Duodenal mucosa (tissue), 2 donors: ENCODE data around the gene ARHGEF28.

Experiments
- H3K27ac ChIP-seq: one replicate; pipeline ENCODE4 v1.7.0; 2013; ENCODE audit warnings: low read depth, low read length
- H3K27me3 ChIP-seq, 2 donors: one replicate each; pipeline ENCODE4 v1.7.0; 2013; ENCODE audit warnings: low read length in 2 of 2, control low read depth in 1 of 2; ENCODE audit not compliant: insufficient read depth in 2 of 2, control insufficient read depth in 1 of 2
- H3K36me3 ChIP-seq, 2 donors: one replicate each; pipeline ENCODE4 v1.7.0; 2013; ENCODE audit warnings: low read length in 2 of 2, control low read depth in 1 of 2; ENCODE audit not compliant: insufficient read depth in 2 of 2, control insufficient read depth in 1 of 2
- H3K4me1 ChIP-seq, 2 donors: one replicate each; pipeline ENCODE4 v1.7.0; 2013; ENCODE audit warnings: low read length in 2 of 2, control low read depth in 1 of 2; ENCODE audit not compliant: insufficient read depth in 2 of 2, control insufficient read depth in 1 of 2
- H3K4me3 ChIP-seq, 2 donors: one replicate each; pipeline ENCODE4 v1.7.0; 2013; ENCODE audit warnings: low read length in 2 of 2, low read depth in 1 of 2
- H3K9ac ChIP-seq, 2 donors: one replicate each; pipeline ENCODE4 v1.7.0; 2013; ENCODE audit warnings: low read length in 2 of 2, low read depth in 1 of 2
- H3K9me3 ChIP-seq, 2 donors: one replicate each; pipeline ENCODE4 v1.7.0; 2013; ENCODE audit warnings: low read length in 2 of 2, control low read depth in 1 of 2; ENCODE audit not compliant: control insufficient read depth in 1 of 2

The ARHGEF28 gene

GRCh38 chr5:73620334-73620687 is 5.7 kb upstream of the ARHGEF28 start:
- Histone ChIP-seq H3K4me1 (peaks cover 5 to 27% of the 10 kb centered on the region in 2 donors), H3K9ac (no peak overlapping the region), H3K27ac (no peak overlapping the region), H3K9me3 (no peaks in the 10 kb centered on the region), H3K36me3 (no peaks in the 10 kb centered on the region), H3K4me3 (no peak overlapping the region), H3K27me3 (no peaks in the 10 kb centered on the region)

GRCh38 chr5:73623060-73623459 is 2.9 kb upstream of the ARHGEF28 start:
- Histone ChIP-seq H3K9me3 (no peaks in the 10 kb centered on the region), H3K27ac (no peak overlapping the region), H3K4me1 (peaks cover 6 to 34% of the 10 kb centered on the region in 2 donors), H3K9ac (no peak overlapping the region), H3K27me3 (peaks cover 0 to 3% of the 10 kb centered on the region in 2 donors), H3K36me3 (no peaks in the 10 kb centered on the region), H3K4me3 (no peak overlapping the region)

DNA sequence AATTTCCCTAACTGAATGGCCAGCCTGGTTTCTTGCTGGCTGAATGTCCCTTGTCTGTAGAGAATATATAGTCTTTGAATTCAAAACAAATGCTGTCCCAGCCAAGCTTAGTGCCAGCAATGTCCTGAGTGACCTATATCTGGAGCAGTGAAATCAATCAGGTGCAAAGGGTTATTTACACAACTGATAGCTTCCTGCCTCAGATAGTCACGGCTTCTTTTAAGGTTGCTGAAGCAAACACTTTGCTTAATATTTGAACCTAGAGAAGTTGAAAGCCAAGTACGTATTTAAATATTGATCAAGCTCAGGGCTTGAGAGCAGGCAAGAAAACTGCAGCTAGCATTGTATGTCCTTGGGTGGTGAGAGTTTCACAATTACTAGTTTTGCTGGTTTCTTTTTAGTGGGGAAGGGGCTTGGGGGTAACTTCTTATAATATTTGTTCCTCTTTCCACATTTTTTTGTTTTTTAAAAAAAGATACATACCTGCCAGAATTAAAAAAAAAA is 2.0 kb upstream of the ARHGEF28 start:
- H3K9ac ChIP-seq: no peak overlapping the region
- H3K9me3 ChIP-seq: no peaks in the 10 kb centered on the region
- H3K4me1 ChIP-seq: peaks cover 5 to 32% of the 10 kb centered on the region in 2 donors
- peaks cover 0 to 3% of the 10 kb centered on the region in 2 donors for H3K27me3 ChIP-seq
- no peaks in the 10 kb centered on the region for H3K36me3 ChIP-seq
- H3K27ac ChIP-seq: no peak overlapping the region
- H3K4me3 ChIP-seq: no peak overlapping the region

DNA sequence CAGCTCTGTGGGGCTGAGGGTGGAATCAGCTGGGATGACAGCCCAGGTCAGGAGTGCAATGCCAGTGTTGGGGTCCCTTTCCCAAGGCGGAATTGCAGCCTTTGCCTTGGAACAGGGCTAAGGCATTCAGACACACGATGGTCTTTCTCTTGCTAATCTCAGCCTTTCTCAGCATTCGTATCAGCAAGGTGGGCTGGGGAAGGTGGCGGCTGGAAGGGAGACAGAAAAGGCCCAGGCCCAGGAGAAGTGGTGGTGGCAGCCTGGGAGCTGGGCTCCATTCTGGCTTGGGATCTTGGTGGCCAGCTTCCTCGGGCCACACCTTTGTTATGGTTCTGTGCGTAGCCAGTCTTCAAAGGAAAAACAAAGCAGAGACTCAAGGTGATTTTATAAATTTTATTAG is 1.1 kb upstream of the ARHGEF28 start:
- Histone ChIP-seq H3K4me3 (no peak overlapping the region), H3K27ac (no peak overlapping the region), H3K9ac (no peak overlapping the region), H3K4me1 (peaks cover 5 to 32% of the 10 kb centered on the region in 2 donors), H3K36me3 (no peaks in the 10 kb centered on the region), H3K9me3 (no peaks in the 10 kb centered on the region), H3K27me3 (peaks cover 0 to 3% of the 10 kb centered on the region in 2 donors)

DNA sequence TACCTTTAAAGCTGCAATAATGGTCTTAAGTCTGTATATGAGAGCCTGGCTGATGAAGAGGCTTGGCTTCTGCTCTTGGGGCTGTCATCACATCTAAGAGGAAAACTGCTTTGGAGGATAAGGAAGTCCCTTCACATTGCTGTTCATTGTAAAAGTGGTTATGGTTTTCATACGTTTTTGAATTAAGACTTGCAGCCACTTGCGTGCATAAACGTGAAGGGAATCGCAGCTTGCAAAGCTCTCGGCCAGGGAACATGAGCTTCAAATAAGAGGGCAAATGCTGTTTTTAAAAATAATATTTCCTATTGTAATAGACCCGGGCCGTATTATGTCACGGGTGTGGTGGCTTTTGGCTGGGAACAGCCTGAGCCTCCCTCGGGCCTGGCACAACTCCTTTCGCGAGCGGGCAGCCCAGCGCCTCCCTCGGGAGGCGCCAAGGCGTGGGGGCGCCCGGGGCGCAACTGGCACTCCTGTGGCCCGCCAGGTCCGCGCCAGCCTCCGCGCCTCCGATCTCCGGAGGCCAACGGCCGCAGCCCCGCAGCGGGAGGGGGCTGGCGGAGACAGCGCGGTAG is 538 bp upstream of the ARHGEF28 start:
- Histone ChIP-seq H3K9ac (peak overlapping the region in 1 of 2 donors; percentile 10), H3K4me1 (peaks cover 5 to 32% of the 10 kb centered on the region in 2 donors), H3K27ac (no peak overlapping the region), H3K4me3 (peak overlapping the region; percentile 54 to 73), H3K9me3 (no peaks in the 10 kb centered on the region), H3K27me3 (peaks cover 0 to 3% of the 10 kb centered on the region in 2 donors), H3K36me3 (no peaks in the 10 kb centered on the region)

DNA sequence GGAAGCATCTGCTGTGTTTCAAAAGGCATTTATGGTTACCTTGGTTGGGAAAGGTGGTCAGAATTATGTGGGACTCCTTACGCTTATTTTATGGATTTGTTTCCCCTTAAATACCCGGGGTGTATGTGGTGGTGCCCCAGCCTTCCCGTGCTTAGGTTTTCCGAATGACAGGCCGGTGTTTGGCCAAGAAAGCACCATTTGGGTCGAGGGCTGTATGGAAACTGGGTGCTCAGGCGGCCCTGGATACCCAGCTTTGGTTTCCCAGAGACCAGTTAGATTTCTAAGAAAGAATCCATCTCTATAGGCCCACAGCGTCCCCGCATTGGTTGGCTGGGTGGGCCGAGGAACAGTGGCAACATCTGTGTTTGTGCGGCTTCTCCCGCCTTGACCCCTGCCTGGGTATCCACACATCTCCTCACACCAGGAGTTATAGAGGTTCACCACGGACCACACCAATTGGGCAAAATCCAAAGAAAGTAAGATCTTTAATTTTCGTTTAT is 868 bp downstream of the ARHGEF28 start:
- Histone ChIP-seq H3K4me3 (peak overlapping the region; percentile 71 to 73), H3K36me3 (no peaks in the 10 kb centered on the region), H3K27ac (no peak overlapping the region), H3K9ac (peak overlapping the region; percentile 16 to 52), H3K4me1 (peaks cover 5 to 32% of the 10 kb centered on the region in 2 donors), H3K27me3 (peaks cover 0 to 3% of the 10 kb centered on the region in 2 donors), H3K9me3 (no peaks in the 10 kb centered on the region)

DNA sequence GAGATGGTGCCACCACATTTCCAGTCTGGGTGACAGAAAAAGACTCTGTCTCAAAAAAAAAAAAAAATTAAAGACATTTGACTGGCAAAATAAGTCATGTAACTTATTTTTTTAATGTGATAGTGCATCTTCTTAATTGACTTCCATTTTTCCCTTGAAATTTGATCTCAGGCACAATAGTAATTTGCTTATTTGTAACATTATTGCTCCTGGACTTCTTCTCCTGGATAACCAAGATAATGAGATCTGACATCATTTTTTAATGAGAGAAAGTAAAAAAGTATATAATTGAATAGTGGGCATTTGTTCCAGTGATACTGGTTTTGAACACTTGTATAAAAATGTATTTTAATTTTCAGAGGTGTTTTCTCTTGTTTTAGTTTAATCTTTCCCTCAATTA is 3.5 kb downstream of the ARHGEF28 start:
- Histone ChIP-seq H3K4me1 (peaks cover 5 to 20% of the 10 kb centered on the region in 2 donors), H3K27ac (no peak overlapping the region), H3K27me3 (peaks cover 0 to 3% of the 10 kb centered on the region in 2 donors), H3K4me3 (no peak overlapping the region), H3K9ac (no peak overlapping the region), H3K36me3 (no peaks in the 10 kb centered on the region), H3K9me3 (no peaks in the 10 kb centered on the region)

GRCh38 chr5:73630765-73631164 is 4.8 kb downstream of the ARHGEF28 start:
- Histone ChIP-seq H3K4me1 (peaks cover 5 to 13% of the 10 kb centered on the region in 2 donors), H3K36me3 (no peaks in the 10 kb centered on the region), H3K9ac (no peak overlapping the region), H3K27ac (no peak overlapping the region), H3K27me3 (peaks cover 0 to 3% of the 10 kb centered on the region in 2 donors), H3K9me3 (no peaks in the 10 kb centered on the region), H3K4me3 (no peak overlapping the region)

GRCh38 chr5:73631500-73631899 is 5.5 kb downstream of the ARHGEF28 start:
- H3K9ac ChIP-seq: no peak overlapping the region
- H3K9me3 ChIP-seq: no peaks in the 10 kb centered on the region
- peaks cover 0 to 3% of the 10 kb centered on the region in 2 donors for H3K27me3 ChIP-seq
- H3K36me3 ChIP-seq: no peaks in the 10 kb centered on the region
- H3K4me3 ChIP-seq: no peak overlapping the region
- H3K4me1 ChIP-seq: peaks cover 4 to 12% of the 10 kb centered on the region in 2 donors
- no peak overlapping the region for H3K27ac ChIP-seq

GRCh38 chr5:73633060-73633459 is 7.1 kb downstream of the ARHGEF28 start:
- Histone ChIP-seq H3K9ac (no peak overlapping the region), H3K4me1 (no peaks in the 10 kb centered on the region), H3K27me3 (no peaks in the 10 kb centered on the region)

More at GRCh38 chr5:73633060-73633459, 7.1 kb downstream of the ARHGEF28 start:
- Histone ChIP-seq H3K27ac (no peak overlapping the region), H3K4me3 (no peak overlapping the region), H3K36me3 (no peaks in the 10 kb centered on the region), H3K9me3 (no peaks in the 10 kb centered on the region)
